GM21619 (cell line): Measurements from ENCODE around the gene ELOVL2.
A peak's percentile ranks its signal among the peaks of the same experiment; 100 is the strongest.
"Not testable (repeated sequence)": the region's sequence is repeated elsewhere in the genome, so short reads cannot be mapped to it uniquely, and the experiment has no call there.

Experiments
- ATAC-seq: cut with Tn5 transposase; IDR thresholded peaks from one replicate; pipeline ENCODE4 v1.9.1; 2021; ENCODE audit not compliant: unreplicated experiment

Gene ELOVL2, protein sequence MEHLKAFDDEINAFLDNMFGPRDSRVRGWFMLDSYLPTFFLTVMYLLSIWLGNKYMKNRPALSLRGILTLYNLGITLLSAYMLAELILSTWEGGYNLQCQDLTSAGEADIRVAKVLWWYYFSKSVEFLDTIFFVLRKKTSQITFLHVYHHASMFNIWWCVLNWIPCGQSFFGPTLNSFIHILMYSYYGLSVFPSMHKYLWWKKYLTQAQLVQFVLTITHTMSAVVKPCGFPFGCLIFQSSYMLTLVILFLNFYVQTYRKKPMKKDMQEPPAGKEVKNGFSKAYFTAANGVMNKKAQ

DNA sequence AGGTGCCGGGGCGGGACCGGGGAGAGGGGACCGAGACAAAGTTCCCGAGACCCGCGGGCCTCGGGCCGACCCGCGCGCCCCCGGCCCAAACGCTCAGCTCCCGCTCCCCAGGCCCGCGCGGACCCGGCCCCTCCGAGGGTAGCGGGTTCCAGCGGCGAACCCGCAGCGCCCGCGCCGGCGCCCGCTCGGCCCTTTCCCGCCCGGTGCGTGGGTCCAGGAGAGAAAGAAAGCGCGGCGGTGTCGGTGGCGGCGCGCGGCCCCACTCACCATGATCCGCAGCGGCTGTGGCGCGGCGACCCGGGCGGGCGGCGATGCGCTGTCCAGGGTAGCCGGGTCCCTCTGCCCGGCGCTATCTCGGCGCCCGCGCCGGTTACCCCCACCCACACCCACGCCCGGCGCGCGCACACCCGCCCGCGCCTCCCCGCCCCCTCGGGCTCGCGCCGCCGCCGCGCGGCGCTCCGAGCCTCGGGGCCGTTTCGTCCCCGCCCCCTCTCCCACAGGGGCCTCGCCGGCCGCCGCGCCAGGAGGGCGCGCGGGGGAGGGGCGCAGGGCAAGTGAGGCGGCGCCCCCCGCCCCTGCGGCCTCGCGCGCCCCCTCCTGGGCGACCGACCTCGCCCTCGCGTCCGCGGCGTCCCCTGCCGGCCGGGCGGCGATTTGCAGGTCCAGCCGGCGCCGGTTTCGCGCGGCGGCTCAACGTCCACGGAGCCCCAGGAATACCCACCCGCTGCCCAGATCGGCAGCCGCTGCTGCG, at the start of gene ELOVL2:
ELOVL2 (minus strand) TSS at position 345 of the 751 bp plus-strand sequence; CDS start at position 270, 75 bp downstream.
- ATAC-seq = no peak

DNA sequence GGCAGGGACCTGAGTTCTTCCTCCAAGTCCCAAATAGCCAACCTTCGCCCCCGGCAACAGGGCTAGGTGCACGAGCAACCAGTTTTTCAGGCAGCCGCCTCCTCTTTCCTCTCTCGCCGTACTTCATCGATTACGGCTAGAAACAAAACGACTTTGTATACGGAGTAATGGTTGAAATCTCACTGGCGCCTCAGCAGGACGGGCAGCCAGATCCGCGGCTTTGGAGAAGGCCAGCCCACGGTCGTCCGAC, 49.2 kb upstream of the ELOVL2 start:
- ATAC-seq = peak; percentile 12

DNA sequence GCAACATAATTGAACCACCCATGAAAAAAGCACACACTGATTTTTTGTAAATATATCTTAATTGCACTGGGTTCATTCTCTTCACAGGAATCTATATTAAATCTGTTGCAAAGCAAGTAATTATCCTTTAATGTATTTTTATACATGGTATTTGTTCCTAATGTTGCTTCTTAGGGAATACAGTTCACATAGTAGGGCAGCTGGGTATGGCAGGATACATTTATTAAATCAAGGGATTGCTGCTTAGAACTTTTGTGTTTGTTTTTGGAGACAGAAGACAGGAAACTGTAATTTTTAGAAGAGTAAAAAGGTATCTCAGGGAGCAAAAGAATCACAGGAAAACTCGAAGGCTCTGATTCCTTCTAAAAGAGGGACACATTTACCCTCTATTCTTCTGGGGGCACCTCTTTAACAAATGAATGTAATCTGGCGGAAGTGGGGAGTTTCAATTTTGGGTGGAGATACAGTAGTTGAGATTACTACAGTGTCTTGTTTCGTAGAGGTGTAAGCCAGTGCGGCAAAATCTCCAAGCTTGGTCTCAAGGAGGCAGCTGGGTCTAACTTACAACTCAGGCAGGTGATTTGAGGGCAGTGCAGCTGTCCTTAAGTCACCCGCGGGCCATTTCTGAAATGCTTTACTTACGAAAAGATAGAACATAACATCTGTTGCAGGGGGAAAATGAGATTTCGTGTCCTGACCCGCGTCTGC, 48.7 kb upstream of the ELOVL2 start:
- ATAC-seq = peak; percentile 32

DNA sequence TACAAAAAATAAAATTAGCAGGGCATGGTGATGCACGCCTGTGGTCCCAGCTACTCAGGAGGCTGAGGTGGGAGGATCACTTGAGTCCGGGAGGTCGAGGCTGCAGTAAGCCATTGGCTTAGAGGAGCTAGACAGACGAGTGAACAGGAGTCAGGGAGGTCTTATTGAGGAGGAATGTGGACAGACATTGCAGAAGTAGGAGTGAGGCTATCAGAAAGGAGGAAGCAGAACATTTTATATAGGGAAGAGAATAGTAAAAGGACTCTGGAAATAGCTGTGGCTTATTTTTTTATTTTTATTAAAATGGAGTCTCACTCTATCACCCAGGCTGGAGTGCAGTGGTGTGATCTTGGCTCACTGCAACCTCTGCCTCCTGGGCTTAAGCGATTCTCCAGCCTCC, 47.0 kb upstream of the ELOVL2 start:
- not testable (repeated sequence) for ATAC-seq

DNA sequence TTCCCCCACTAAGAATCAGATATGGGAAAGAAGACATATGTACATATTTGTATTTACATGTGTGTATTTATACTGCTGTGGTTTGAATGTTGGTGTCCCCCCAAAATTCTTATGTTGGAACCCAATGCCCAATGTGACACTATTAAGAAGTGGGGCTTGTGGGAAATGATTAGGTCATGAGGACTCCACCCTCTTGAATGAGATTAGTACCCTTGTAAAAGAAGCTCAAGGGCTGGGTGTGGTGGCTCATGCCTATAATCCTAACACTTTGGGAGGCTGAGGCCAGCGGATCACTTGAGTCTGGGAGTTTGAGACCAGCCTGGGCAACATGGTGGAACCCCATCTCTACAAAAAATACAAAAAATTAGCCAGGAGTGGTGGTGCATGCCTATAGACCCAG, 45.6 kb upstream of the ELOVL2 start:
- no peak for ATAC-seq

DNA sequence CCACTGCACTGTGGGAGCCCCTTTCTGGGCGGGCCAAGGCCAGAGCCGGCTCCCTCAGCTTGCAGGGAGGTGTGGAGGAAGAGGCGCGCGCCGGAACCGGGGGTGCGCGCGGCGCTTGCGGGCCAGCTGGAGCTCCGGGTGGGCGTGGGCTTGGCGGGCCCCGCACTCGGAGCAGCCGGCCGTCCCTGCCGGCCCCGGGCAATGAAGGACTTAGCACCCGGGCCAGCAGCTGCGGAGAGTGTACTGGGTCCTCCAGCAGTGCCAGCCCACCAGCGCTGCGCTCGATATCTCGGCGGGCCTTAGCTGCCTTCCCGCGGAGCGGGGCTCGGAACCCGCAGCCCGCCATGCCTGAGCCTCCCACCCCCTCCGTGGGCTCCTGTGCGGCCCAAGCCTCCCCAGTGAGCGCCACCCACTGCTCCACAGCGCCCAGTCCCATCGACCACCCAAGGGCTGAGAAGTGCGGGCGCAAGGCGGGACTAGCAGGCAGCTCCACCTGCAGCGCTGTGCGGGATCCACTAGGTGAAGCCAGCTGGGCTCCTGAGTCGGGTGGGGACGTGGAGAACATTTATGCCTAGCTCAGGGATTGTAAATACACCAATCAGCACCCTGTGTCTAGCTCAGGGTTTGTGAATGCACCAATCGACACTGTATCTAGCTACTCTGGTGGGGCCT, 43.2 kb upstream of the ELOVL2 start:
- not testable (repeated sequence) for ATAC-seq

DNA sequence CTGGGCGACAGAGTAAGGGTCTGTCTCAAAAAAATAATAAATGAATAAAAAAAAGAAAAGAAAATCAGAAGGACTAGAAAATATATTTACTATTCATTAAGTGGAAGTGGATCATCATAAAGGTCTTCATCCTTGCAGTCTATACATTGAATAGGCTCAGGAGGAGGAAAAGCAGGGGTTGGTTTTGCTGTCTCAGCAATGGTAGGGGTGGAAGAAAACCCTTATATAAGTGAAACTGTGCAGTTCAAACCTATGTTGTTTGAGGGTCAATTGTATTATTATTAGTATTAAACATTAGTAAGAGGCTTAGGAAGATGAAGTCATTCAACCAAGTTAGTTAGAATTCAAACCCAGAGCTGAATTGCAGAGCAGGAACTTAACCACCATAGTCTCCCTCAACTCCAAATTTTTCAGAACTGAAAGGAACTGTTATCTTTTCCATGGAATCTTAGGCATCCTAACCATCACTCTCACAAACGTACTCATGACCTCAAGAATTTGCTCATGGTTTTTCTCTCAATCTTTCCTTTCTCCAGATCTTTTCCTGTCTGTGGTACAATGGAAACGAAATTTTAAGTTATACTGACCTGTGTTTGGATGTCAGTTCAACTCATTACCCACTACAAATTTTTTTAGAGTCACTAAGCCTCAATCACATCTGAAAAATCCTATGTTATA, 41.8 kb upstream of the ELOVL2 start:
- no peak for ATAC-seq

DNA sequence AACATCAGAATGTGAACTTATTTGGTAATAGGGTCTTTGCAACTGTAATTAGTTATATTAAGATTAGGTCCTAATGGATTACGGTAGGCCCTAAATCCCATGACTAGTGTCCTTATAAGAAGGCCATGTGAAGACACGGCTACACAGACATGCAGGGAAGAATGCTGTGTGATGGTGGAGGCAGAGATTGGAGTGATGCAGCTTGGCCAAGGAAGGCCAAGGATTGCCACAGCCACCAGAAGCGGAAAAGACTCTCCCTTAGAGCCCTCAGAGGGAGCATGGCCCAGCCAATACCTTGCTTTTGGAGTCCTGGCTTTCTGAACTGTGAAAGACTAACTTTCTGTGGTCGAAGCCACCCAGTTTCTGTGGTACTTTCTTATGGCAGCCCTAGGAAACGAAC, 39.9 kb upstream of the ELOVL2 start:
- no peak for ATAC-seq

DNA sequence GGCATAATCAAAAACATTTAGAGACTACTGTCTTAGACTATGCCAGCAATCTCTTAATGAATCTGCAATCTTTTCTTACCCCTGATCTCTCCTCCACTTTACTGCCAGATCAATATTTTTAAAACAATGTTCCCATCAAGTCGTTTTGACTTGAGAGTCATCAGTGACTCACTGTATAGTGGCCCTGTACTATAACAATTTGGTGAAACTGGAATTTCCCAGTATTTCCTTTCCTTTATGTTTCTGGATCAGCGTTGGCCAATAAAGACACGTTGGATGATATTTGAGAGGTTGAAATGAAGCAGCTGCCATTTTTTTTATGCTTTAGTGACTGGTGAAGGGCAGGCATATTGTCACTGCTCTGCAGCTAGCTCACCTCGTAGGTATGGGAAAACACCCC, 39.4 kb upstream of the ELOVL2 start:
- ATAC-seq = no peak

DNA sequence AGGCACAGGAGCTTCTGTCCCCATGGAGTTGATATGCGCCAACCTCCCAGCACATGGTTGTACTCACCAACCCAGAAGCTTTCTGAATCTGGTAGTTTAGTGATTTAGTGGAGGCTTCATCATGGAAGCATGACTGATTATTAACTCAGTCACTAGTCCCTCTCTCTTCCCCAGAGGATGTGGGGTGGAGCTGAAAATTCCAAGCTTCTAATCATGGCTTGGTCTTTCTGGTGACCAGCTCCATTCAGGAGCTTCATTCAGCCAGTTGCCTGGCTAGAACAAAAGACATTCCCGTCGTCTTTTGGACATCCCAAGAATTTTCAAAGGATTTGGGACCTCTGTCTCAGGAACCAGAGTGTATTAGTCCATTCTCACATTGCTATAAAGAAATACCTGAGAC, 36.2 kb upstream of the ELOVL2 start:
- ATAC-seq = no peak

DNA sequence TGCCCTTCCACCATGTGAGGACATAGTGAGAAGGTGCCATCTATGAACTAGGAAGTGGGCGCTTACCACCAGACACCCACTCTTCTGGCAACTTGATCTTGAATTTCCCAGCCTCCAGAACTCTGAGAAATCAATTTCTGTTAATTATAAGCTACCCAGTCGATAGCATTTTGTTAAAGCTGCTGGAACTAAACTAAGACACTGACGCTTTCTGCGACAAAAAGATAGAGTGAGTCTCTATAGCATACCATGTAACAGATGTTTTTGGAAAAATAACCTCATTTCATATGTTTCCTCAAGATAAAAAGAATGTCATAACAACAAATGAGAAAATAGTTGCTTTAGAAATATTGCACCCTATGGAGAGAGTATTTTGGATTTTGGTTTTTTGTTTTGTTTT, 34.2 kb upstream of the ELOVL2 start:
- no peak for ATAC-seq

DNA sequence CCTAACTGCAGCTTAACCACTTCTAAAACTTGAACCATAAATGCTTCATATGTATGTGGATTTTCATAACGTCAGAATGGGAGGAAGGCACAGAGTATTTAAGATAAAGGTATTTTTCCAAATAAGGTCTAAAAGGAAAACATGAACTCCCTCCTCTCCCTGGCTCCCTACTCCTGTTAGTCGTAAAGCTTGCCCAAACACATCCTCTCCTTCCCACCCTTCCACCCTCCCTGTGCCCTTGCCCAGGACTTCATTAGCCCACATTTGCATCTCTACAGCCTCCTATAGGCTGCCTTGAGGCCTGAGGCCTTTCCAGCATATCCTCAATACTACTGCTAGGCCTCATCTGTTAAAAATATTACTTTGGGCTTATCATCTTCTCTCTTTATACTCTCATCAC, 32.4 kb upstream of the ELOVL2 start:
- ATAC-seq = no peak

DNA sequence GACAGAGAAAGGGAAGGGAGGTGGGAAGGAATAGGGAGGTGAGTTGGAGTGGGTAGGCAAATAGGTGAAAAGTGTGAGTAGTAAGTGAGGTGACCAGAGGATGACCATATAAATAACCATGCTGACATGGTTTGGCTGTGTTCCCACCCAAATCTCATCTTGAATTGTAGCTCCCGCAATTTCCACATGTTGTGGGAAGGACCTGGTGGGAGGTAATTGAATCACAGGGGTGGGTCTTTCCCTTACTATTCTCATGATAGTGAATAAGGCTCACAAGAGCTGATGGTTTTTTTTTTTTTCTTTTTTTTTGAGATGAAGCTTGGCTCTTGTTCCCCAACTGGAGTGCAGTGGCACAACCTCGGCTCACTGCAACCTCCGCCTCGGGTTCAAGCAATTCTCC, 28.0 kb upstream of the ELOVL2 start:
- no peak for ATAC-seq

DNA sequence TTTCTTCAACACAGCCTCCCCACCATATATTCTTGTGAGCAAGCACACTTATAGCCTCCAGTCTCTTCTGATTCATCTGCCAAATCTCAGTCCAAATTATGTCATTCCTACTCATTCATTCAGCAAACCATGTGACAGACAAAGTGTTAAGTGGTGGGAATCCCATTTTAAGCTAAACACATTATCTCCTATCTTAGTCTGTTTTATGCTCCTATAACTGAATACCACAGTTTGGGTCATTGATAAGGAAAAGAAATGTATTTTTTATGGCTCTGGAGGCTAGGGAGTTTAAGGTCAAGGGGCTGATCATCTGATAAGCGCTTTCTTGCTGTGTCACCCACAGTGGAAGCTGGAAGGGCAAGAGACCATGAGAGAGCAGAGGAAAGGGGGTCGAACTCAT, 25.7 kb upstream of the ELOVL2 start:
- no peak for ATAC-seq

DNA sequence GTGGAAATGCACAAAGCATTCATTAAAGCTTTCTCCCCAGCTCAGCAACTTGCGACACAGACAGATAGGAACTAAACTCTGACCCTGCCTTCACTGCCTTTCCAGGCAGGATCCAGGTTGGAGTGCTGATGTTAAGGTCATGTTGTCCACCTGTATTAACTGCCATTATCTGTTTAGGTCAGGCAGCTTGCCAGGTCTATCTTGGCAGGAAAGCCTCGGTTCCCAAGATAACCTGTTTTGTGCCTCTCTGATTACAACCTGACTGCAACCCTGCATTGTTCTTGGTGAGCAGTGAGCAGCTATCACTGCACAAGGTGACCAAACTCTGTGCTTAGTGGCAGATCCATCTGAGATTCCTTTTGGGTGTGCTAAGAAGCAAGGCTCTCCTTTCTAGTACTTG, 23.2 kb upstream of the ELOVL2 start:
- no peak for ATAC-seq

DNA sequence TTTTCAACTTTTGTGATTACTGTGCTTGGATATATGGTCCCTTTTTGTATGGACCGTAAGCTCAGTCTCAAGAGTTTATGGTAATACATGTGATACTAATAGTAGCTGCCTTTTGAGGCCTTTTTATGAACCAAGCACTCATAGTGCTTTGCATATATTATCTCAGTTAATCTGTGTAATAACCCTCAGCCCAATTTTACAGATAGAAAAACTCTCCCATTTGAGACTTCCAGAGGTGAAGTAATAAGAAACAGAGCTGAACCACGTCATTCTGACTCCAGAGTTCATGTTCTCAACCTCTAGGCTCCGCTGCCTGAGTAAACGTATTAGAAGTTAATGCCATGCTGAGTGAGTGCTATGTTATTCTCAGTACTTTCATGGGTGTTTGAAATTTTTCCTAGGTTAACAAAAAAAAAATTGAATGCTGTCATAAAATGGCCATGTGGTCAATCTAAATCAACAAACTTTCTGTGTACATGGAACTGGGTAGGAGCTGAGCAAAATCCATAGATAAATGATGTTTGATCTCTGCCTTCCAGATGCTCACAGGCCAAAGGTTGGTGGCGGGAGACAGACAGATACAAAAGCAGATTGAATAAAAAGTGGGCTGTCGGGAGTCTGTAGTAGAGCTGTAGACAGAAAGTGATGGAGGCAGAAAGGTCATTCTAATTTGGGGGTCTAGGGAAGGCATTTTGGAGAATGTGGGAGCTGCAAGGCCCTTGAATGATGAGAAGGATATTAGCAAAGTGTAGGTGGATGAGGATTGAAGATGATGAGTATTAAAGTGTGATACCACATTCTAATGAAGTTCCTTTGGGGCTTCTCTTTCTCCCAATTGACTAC, 22.6 kb upstream of the ELOVL2 start:
- ATAC-seq = no peak

DNA sequence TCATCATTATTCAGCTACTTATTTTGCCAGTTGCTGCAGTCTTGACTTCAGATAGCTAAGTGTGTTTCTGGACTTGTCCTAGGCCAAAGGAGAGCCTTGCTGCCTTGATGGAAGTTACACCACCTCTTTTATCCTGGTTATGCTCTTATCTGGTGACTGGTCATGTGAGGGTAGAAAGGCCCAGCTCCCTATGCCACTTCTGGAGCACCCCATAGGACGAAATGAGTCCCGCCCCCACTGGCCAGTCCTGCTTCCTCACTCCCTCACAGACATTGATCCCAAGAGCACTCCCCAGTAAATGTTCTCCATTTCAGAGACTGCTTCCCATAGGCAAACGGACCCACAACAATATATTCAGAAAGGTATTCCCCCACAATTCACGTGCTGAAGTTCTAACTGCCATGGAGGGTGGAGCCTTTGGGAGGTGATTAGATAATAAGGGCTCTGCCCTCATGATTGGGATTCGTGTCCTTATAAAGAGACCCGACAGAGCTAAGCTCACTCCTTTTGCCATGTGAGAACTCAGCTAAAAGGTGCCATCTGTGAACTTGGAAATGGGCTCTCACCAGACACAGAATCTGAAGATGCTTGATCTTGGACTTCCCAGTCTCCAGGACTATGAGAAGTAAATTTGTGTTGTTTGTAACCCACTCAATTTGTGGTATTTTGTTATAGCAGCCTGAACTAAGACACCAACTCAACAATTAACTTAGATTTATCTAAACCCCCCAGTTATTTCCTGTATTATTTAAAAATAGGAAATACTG, 21.5 kb upstream of the ELOVL2 start:
- ATAC-seq = no peak

DNA sequence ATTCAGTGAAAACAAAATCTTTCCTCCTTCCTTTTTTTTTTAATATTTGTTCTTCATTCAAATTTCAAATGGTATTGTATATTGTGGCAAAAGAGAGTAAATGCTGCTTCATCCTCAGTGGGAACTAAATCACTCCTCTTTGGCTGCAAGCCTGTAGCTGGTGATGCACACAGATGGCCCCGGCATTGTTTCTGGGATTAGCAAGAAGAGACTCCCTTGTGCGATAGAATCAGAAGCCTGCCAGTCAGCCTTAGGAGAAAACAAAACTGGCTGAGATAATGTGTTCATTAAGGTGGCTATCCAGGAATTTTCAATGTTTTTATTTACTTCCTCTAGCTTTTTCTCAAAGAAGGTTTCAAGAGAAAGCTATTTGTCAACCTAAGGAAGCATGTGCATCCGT, 20.7 kb upstream of the ELOVL2 start:
- no peak for ATAC-seq

DNA sequence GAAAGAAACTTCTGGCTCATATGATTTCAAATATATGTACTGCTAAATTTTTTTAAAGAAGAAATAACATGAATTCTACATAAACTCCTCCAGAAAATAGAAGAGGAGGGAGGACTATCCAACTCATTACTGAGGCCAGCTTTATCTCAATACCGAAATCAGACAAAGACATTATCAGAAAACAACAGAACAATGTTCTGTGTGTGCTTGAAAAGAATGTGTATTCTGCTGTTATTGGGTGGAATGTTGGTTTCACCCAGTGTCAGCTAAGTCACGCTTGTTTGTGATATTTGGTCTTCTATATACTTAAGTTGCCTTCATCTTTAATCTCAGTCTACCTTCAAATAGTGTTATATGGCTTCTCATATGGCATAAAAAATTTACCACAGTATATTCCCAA, 18.6 kb upstream of the ELOVL2 start:
- no peak for ATAC-seq

DNA sequence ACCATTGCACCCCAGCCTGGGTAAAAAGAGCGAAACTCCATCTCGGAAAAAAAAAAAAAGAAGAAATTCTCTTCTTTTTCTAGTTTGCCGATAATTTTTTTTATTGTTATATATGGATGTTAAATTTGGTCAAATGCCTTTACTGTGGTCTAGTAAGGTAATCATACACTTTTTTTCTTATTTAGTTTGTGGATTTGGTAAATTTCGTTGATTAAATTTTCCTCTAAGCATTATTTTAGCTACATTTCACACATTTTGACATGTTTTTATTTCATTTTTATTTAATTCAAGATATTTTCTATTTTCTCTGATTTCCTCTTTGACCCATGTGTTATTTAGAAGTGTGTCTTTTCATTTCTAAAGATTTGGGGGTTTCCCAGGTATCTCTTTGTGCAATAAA, 18.0 kb upstream of the ELOVL2 start:
- no peak for ATAC-seq
